Measurements from ENCODE around the gene FMNL2.

Gene FMNL2

DNA sequence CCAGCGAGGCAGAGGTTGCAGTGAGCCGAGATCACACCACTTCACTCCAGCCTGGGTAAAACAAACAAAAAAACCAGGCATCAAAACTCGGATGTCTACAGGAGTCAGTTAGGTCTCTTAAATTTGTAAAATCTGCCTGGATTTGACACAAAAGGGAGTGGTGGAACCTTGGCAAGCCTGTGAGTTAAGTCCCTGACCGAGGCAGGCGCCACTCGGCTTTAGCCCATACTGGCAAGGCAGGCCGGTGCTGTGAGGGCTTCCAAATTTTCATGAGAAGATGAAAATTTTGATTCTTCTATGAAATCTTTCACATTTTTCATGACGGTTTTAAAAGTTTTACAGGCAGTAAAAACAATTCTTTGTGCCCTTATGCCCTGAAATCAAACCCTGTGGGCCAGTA is 165.8 kb downstream of the FMNL2 start:
- H3K4me1 ChIP-seq (ENCODE audit: control insufficient read depth in 2 of 2, insufficient read depth in 2 of 2, low read length in 2 of 2), result peaks cover 0 to 7% of the 10 kb centered on the region in 2 donors
- H3K36me3 ChIP-seq (ENCODE audit: control insufficient read depth in 2 of 2, insufficient read depth in 2 of 2, low read length in 2 of 2), result no peaks in the 10 kb centered on the region
- peak overlapping the region; percentile 19 to 49 for H3K27ac ChIP-seq (ENCODE audit: low read depth in 2 of 2, low read length in 2 of 2)
- no peak overlapping the region for H3K4me3 ChIP-seq (ENCODE audit: low read length in 2 of 2)
- H3K9ac ChIP-seq (ENCODE audit: low read depth in 1 of 2, low read length in 2 of 2), result no peak overlapping the region
- H3K9me3 ChIP-seq (ENCODE audit: control insufficient read depth in 2 of 2, low read length in 2 of 2), result no peaks in the 10 kb centered on the region
- no peaks in the 10 kb centered on the region for H3K27me3 ChIP-seq (ENCODE audit: control insufficient read depth in 2 of 2, insufficient read depth in 2 of 2, low read length in 2 of 2)

DNA sequence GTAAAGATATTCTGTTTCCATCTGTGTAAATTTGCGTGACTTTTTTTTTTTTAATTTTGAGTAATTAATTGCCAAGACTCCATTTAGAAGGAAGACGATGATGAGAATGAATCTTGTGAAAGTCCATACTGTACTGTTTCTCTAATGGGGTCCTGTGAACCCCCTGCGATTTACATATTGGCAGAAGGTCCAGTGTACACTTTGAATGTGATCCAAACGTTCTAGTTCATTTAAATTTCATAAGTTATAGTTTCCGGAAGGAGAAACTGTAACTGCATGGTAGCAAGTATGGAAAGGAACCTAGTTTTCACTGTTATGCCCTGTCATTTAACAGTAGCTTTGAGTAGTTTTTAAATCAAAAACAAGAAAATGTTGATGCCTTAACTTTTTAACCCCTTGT is 166.7 kb downstream of the FMNL2 start:
- Histone ChIP-seq H3K4me1 (ENCODE audit: control insufficient read depth in 2 of 2, insufficient read depth in 2 of 2, low read length in 2 of 2) (peaks cover 0 to 7% of the 10 kb centered on the region in 2 donors), H3K9ac (ENCODE audit: low read depth in 1 of 2, low read length in 2 of 2) (no peak overlapping the region), H3K9me3 (ENCODE audit: control insufficient read depth in 2 of 2, low read length in 2 of 2) (no peaks in the 10 kb centered on the region), H3K27me3 (ENCODE audit: control insufficient read depth in 2 of 2, insufficient read depth in 2 of 2, low read length in 2 of 2) (no peaks in the 10 kb centered on the region), H3K36me3 (ENCODE audit: control insufficient read depth in 2 of 2, insufficient read depth in 2 of 2, low read length in 2 of 2) (no peaks in the 10 kb centered on the region), H3K4me3 (ENCODE audit: low read length in 2 of 2) (no peak overlapping the region), H3K27ac (ENCODE audit: low read depth in 2 of 2, low read length in 2 of 2) (no peak overlapping the region)

DNA sequence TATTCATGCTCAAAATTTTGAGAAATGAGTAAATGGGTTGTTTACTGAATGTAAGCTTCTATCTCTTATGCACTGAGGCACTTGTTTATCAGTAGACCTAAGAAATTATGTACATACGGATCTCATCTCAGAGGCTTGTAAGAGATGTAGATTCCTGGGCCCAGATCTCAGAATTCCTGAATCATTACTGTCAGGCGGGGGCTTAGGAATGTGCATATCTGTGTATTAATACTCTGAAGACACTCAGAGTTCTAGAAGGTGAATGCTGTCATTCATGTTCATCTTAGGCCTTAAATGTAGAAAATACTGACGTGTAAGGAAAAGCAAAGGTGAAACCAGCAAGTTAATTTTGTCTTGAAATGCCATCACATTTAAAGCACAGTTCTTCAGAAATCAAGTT is 169.6 kb downstream of the FMNL2 start:
- Histone ChIP-seq H3K4me3 (ENCODE audit: low read length in 2 of 2) (no peak overlapping the region), H3K27ac (ENCODE audit: low read depth in 2 of 2, low read length in 2 of 2) (no peak overlapping the region), H3K27me3 (ENCODE audit: control insufficient read depth in 2 of 2, insufficient read depth in 2 of 2, low read length in 2 of 2) (no peaks in the 10 kb centered on the region), H3K9me3 (ENCODE audit: control insufficient read depth in 2 of 2, low read length in 2 of 2) (no peaks in the 10 kb centered on the region), H3K36me3 (ENCODE audit: control insufficient read depth in 2 of 2, insufficient read depth in 2 of 2, low read length in 2 of 2) (no peaks in the 10 kb centered on the region), H3K4me1 (ENCODE audit: control insufficient read depth in 2 of 2, insufficient read depth in 2 of 2, low read length in 2 of 2) (no peaks in the 10 kb centered on the region), H3K9ac (ENCODE audit: low read depth in 1 of 2, low read length in 2 of 2) (no peak overlapping the region)

DNA sequence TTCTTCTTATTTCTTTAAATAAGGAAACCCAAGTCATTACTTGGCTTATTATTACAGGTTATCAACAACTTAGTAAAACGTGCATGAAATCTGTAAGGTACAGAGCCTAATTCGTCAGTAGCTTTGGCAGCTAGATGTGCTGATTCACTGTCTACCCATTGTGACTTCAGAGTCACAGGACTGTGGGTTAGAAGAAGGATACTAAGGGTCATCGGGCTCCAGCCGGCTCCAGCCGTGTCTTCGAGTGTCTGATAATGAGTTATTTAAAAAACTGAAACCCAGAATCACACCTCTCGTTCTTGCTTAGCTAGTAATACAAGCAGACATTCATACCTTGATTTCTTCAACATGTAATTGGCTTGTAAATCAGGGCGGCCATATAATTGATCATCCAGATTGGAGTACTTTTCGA is 170.5 kb downstream of the FMNL2 start:
- H3K4me1 ChIP-seq (ENCODE audit: control insufficient read depth in 2 of 2, insufficient read depth in 2 of 2, low read length in 2 of 2), result no peaks in the 10 kb centered on the region
- no peaks in the 10 kb centered on the region for H3K36me3 ChIP-seq (ENCODE audit: control insufficient read depth in 2 of 2, insufficient read depth in 2 of 2, low read length in 2 of 2)
- H3K9ac ChIP-seq (ENCODE audit: low read depth in 1 of 2, low read length in 2 of 2), result no peak overlapping the region
- no peak overlapping the region for H3K4me3 ChIP-seq (ENCODE audit: low read length in 2 of 2)
- H3K9me3 ChIP-seq (ENCODE audit: control insufficient read depth in 2 of 2, low read length in 2 of 2), result no peaks in the 10 kb centered on the region
- H3K27ac ChIP-seq (ENCODE audit: low read depth in 2 of 2, low read length in 2 of 2), result peak overlapping the region in 1 of 2 donors; percentile 34
- no peaks in the 10 kb centered on the region for H3K27me3 ChIP-seq (ENCODE audit: control insufficient read depth in 2 of 2, insufficient read depth in 2 of 2, low read length in 2 of 2)

DNA sequence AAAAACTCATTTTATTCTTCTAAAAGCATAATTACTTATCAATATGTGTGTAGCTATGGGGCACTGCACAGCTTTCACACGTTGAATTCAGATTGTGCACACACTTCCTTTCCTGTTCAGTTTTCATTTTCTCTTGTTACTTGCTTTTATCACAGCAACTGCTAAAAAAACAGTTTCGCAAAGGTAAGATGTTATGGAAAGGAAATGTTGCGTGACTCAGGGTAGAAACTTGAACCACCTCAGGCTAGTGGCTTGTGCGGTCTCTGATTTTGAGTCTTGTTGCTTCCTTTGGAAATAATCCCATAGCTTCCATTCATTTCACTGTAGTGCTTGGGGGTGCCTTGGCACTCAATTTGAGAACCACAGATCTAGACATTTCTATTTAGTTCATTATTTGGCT is 171.9 kb downstream of the FMNL2 start:
- no peak overlapping the region for H3K27ac ChIP-seq (ENCODE audit: low read depth in 2 of 2, low read length in 2 of 2)
- H3K36me3 ChIP-seq (ENCODE audit: control insufficient read depth in 2 of 2, insufficient read depth in 2 of 2, low read length in 2 of 2), result no peaks in the 10 kb centered on the region
- no peaks in the 10 kb centered on the region for H3K9me3 ChIP-seq (ENCODE audit: control insufficient read depth in 2 of 2, low read length in 2 of 2)
- H3K9ac ChIP-seq (ENCODE audit: low read depth in 1 of 2, low read length in 2 of 2), result no peak overlapping the region
- H3K4me1 ChIP-seq (ENCODE audit: control insufficient read depth in 2 of 2, insufficient read depth in 2 of 2, low read length in 2 of 2), result no peaks in the 10 kb centered on the region
- H3K27me3 ChIP-seq (ENCODE audit: control insufficient read depth in 2 of 2, insufficient read depth in 2 of 2, low read length in 2 of 2), result no peaks in the 10 kb centered on the region
- no peak overlapping the region for H3K4me3 ChIP-seq (ENCODE audit: low read length in 2 of 2)

DNA sequence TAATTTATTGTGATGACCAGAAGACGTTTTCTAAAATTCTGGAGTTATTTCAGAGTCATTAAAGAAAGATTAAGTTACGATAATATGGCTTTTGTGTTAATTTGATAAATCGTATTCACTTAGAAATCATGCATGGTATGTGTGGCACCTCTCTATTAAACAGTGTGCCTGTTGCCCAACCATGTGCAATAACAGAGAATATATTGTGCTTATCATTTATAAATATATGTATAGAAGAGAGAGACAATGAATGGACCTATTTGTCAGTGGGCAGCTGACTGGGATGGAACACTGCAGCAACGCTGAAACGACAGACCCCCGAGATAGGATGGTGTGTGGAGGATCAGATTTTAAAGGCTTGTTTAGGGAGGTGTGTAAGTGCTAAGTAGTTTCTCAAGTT is 172.9 kb downstream of the FMNL2 start:
- Histone ChIP-seq H3K4me3 (ENCODE audit: low read length in 2 of 2) (no peak overlapping the region), H3K9ac (ENCODE audit: low read depth in 1 of 2, low read length in 2 of 2) (no peak overlapping the region), H3K9me3 (ENCODE audit: control insufficient read depth in 2 of 2, low read length in 2 of 2) (no peaks in the 10 kb centered on the region), H3K27me3 (ENCODE audit: control insufficient read depth in 2 of 2, insufficient read depth in 2 of 2, low read length in 2 of 2) (no peaks in the 10 kb centered on the region), H3K27ac (ENCODE audit: low read depth in 2 of 2, low read length in 2 of 2) (no peak overlapping the region), H3K36me3 (ENCODE audit: control insufficient read depth in 2 of 2, insufficient read depth in 2 of 2, low read length in 2 of 2) (no peaks in the 10 kb centered on the region), H3K4me1 (ENCODE audit: control insufficient read depth in 2 of 2, insufficient read depth in 2 of 2, low read length in 2 of 2) (no peaks in the 10 kb centered on the region)

DNA sequence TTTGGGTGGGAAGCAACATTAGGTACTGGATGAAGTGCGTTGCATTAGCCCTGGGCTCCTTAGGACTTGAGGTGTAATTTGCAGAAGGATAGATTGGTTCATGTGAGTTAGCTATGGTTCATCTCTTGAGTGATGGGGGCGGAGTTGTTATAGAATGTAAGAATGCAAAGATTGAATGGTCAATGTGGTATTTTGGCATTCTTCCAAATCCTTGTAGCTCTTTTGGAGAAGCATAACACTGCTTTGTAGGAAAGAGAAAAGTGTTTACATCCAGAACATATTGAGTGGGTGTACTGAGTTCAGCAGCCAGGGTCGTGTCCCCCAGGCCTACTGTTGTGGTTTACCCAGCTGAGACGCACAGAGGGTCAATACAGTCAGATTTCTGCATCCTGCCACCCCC is 173.5 kb downstream of the FMNL2 start:
- no peaks in the 10 kb centered on the region for H3K4me1 ChIP-seq (ENCODE audit: control insufficient read depth in 2 of 2, insufficient read depth in 2 of 2, low read length in 2 of 2)
- no peak overlapping the region for H3K27ac ChIP-seq (ENCODE audit: low read depth in 2 of 2, low read length in 2 of 2)
- H3K27me3 ChIP-seq (ENCODE audit: control insufficient read depth in 2 of 2, insufficient read depth in 2 of 2, low read length in 2 of 2), result no peaks in the 10 kb centered on the region
- H3K4me3 ChIP-seq (ENCODE audit: low read length in 2 of 2), result no peak overlapping the region
- no peaks in the 10 kb centered on the region for H3K9me3 ChIP-seq (ENCODE audit: control insufficient read depth in 2 of 2, low read length in 2 of 2)
- no peak overlapping the region for H3K9ac ChIP-seq (ENCODE audit: low read depth in 1 of 2, low read length in 2 of 2)
- H3K36me3 ChIP-seq (ENCODE audit: control insufficient read depth in 2 of 2, insufficient read depth in 2 of 2, low read length in 2 of 2), result no peaks in the 10 kb centered on the region

DNA sequence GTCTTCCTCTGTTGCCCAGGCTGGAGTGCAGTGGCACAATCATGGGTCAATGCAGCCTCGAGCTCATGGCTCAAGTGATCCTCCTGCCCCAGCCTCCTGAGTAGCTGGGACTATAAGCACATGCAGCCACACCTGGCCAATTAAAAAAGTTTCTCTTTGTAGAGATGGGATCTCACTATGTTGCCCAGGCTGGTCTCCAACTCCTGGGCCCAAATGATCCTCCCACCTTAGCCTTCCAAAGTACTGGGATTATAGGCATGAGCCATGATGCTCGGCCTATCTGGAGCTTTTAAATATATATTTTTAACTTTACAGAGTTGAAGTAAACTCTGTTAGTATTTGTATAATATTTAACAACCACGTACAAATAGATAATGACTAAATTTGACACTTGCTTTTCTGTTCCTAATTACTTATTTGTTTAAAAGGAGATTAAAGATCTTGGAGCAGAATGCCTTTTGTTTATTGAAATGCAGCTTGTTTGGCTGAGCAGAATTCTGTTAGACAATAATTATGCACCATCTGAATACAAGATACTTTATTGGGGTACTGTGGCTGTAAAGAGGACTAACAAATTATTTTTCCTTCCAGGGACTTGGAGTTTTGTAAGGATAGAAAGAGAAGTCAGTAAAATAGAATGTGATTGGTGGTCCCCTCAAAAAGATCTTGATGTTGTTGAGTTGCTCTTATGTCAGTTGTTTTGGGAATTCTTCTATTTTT is 175.0 kb downstream of the FMNL2 start:
- H3K27me3 ChIP-seq (ENCODE audit: control insufficient read depth in 2 of 2, insufficient read depth in 2 of 2, low read length in 2 of 2), result no peaks in the 10 kb centered on the region
- no peak overlapping the region for H3K9ac ChIP-seq (ENCODE audit: low read depth in 1 of 2, low read length in 2 of 2)
- H3K36me3 ChIP-seq (ENCODE audit: control insufficient read depth in 2 of 2, insufficient read depth in 2 of 2, low read length in 2 of 2), result no peaks in the 10 kb centered on the region
- no peaks in the 10 kb centered on the region for H3K4me1 ChIP-seq (ENCODE audit: control insufficient read depth in 2 of 2, insufficient read depth in 2 of 2, low read length in 2 of 2)
- H3K9me3 ChIP-seq (ENCODE audit: control insufficient read depth in 2 of 2, low read length in 2 of 2), result no peaks in the 10 kb centered on the region
- no peak overlapping the region for H3K27ac ChIP-seq (ENCODE audit: low read depth in 2 of 2, low read length in 2 of 2)
- H3K4me3 ChIP-seq (ENCODE audit: low read length in 2 of 2), result no peak overlapping the region

DNA sequence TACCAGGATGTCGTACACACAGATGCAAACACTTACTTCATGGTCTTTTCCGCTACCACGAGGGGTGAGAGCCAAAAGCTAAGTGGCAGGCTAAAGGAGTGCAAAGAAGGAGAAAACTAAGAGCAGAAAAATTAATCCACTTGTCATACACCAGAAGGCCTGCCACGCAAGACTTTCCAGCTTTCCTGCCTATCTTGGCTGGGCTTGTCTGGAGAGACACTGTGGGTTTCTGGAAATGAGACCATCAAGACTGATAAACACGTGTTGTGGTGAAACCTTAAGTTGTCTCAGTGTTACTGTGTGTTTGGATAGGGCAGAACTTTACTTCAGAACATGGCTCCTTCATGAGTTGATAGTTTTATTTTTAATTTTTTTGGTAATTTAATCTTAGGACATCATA is 175.6 kb downstream of the FMNL2 start:
- Histone ChIP-seq H3K4me1 (ENCODE audit: control insufficient read depth in 2 of 2, insufficient read depth in 2 of 2, low read length in 2 of 2) (no peaks in the 10 kb centered on the region), H3K4me3 (ENCODE audit: low read length in 2 of 2) (no peak overlapping the region), H3K36me3 (ENCODE audit: control insufficient read depth in 2 of 2, insufficient read depth in 2 of 2, low read length in 2 of 2) (no peaks in the 10 kb centered on the region), H3K9ac (ENCODE audit: low read depth in 1 of 2, low read length in 2 of 2) (no peak overlapping the region), H3K9me3 (ENCODE audit: control insufficient read depth in 2 of 2, low read length in 2 of 2) (no peaks in the 10 kb centered on the region), H3K27ac (ENCODE audit: low read depth in 2 of 2, low read length in 2 of 2) (no peak overlapping the region), H3K27me3 (ENCODE audit: control insufficient read depth in 2 of 2, insufficient read depth in 2 of 2, low read length in 2 of 2) (no peaks in the 10 kb centered on the region)

DNA sequence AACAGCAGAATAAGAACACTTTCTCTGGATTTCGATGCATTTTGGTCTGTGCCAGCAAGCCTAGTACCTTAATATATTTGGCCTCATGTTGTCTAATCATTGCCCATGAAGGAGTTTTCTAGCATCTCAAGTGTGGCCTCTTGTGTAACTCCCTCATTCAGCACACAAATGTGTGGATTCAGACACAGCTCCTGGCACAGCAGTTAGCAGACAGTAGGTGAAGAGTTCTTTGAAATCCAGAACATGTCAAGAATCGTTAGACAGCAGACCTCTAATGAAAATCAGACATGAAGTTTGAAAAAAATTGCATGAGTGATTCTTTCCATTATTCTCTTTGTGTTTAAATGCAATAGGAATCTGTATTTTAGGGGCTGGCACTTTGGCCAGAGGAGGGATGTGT is 177.0 kb downstream of the FMNL2 start:
- no peaks in the 10 kb centered on the region for H3K9me3 ChIP-seq (ENCODE audit: control insufficient read depth in 2 of 2, low read length in 2 of 2)
- no peaks in the 10 kb centered on the region for H3K4me1 ChIP-seq (ENCODE audit: control insufficient read depth in 2 of 2, insufficient read depth in 2 of 2, low read length in 2 of 2)
- no peak overlapping the region for H3K27ac ChIP-seq (ENCODE audit: low read depth in 2 of 2, low read length in 2 of 2)
- no peak overlapping the region for H3K4me3 ChIP-seq (ENCODE audit: low read length in 2 of 2)
- H3K9ac ChIP-seq (ENCODE audit: low read depth in 1 of 2, low read length in 2 of 2), result no peak overlapping the region
- H3K36me3 ChIP-seq (ENCODE audit: control insufficient read depth in 2 of 2, insufficient read depth in 2 of 2, low read length in 2 of 2), result no peaks in the 10 kb centered on the region
- no peaks in the 10 kb centered on the region for H3K27me3 ChIP-seq (ENCODE audit: control insufficient read depth in 2 of 2, insufficient read depth in 2 of 2, low read length in 2 of 2)

DNA sequence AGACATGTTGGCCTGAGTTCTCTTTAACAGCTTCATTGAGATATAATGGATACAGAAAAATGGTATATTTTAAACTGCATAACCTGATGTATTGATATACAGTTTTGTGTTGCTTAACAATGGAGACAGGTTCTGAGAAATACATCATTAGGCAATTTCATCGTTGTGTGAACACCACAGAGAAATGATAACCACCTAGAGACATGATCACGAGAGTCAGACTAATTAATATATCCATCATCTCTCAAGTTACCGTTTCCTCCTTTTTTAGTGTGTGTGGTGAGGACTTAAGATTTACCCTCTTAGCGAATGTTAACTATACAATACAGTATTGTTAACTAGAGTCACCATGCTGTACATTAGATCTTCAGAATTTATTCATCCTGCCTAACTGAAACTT is 178.1 kb downstream of the FMNL2 start:
- Histone ChIP-seq H3K36me3 (ENCODE audit: control insufficient read depth in 2 of 2, insufficient read depth in 2 of 2, low read length in 2 of 2) (no peaks in the 10 kb centered on the region), H3K27ac (ENCODE audit: low read depth in 2 of 2, low read length in 2 of 2) (no peak overlapping the region), H3K27me3 (ENCODE audit: control insufficient read depth in 2 of 2, insufficient read depth in 2 of 2, low read length in 2 of 2) (no peaks in the 10 kb centered on the region), H3K9ac (ENCODE audit: low read depth in 1 of 2, low read length in 2 of 2) (no peak overlapping the region), H3K9me3 (ENCODE audit: control insufficient read depth in 2 of 2, low read length in 2 of 2) (no peaks in the 10 kb centered on the region), H3K4me3 (ENCODE audit: low read length in 2 of 2) (no peak overlapping the region), H3K4me1 (ENCODE audit: control insufficient read depth in 2 of 2, insufficient read depth in 2 of 2, low read length in 2 of 2) (no peaks in the 10 kb centered on the region)
